Measurements from ENCODE around the gene MAP4K1.
A peak's percentile ranks its signal among the peaks of the same experiment; 100 is the strongest.

The MAP4K1 gene

DNA sequence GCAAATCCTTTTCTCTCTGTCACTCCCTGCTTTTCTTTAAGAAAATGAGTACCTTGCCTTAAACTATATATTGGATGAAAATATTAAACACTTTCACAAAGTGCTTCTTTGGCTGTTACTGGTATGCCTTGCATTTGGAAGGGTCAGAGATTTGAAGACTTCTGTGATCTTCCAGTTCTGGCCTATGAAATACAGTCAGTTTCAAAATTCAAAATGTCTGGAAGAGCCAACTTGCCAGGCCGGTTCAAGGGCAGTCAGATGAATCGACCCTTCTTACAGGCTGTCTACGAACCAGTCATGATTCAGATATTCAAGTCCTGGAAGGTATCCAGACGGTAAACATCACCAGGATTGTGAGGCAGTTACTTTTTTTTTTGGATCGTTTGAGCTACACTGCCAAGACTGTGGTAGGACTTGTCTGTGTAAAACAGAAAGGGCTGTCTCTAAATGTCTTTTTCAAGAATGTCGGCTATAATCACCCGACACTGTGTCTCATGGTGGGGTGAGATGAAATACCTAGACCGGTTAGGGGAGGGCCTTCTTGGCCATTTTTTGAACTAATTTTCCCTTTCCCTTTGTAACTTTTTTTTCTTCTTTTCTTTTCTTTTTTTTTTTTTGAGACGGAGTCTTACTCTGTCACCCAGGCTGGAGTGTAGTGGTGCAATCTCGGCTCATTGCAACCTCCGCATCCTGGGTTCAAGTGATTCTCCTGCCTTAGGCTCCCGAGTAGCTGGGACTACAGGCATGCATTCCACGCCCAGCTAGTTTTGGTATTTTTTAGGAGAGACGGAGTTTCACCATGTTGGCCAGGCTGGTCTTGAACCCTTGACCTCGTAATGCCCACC, 40.9 kb upstream of the MAP4K1 start:
- H2AFZ ChIP-seq (ENCODE audit: low read depth, low read length), result no peak overlapping the region
- no peak overlapping the region for H3K4me3 ChIP-seq (ENCODE audit: low read length)
- H3K36me3 ChIP-seq (ENCODE audit: insufficient read depth, low read length), result peaks cover 2% of the 10 kb centered on the region
- H3K27me3 ChIP-seq (ENCODE audit: insufficient read depth, low read length), result no peaks in the 10 kb centered on the region
- no peaks in the 10 kb centered on the region for H3K9me3 ChIP-seq (ENCODE audit: low read length)
- peaks cover 19% of the 10 kb centered on the region for H3K4me1 ChIP-seq (ENCODE audit: insufficient read depth, low read length)

DNA sequence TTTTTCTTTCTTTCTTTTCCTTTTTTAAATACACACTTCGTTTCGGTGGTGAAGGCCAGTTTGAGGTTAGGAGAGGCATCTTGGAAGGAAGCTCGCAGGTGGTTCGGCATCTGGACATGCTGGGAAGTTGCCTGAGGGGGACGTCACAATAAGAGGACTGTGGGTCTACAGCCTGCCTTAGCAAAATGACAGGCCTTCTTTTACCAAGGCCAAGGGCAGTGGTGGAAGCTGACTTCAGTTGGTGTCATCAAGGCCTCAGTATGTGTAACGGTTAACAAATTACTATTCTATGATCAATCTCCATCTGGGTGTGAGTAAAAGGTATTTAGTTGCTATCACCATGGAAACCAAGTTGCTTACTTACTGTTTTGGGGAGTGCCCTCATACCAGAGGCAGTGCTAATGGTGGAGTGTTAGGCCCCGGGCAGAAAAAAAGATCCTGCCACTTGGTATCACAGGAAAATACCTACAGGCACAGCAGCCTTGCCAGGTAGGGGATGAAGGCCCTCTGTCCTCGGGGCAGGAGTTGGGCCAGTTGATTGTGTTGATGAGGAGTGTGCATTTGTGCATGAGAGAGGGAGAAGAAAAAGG, 40.0 kb upstream of the MAP4K1 start:
- no peaks in the 10 kb centered on the region for H3K27me3 ChIP-seq (ENCODE audit: insufficient read depth, low read length)
- no peaks in the 10 kb centered on the region for H3K9me3 ChIP-seq (ENCODE audit: low read length)
- H2AFZ ChIP-seq (ENCODE audit: low read depth, low read length), result no peak overlapping the region
- H3K4me3 ChIP-seq (ENCODE audit: low read length), result no peak overlapping the region
- H3K36me3 ChIP-seq (ENCODE audit: insufficient read depth, low read length), result peaks cover 2% of the 10 kb centered on the region
- H3K4me1 ChIP-seq (ENCODE audit: insufficient read depth, low read length), result peaks cover 18% of the 10 kb centered on the region

DNA sequence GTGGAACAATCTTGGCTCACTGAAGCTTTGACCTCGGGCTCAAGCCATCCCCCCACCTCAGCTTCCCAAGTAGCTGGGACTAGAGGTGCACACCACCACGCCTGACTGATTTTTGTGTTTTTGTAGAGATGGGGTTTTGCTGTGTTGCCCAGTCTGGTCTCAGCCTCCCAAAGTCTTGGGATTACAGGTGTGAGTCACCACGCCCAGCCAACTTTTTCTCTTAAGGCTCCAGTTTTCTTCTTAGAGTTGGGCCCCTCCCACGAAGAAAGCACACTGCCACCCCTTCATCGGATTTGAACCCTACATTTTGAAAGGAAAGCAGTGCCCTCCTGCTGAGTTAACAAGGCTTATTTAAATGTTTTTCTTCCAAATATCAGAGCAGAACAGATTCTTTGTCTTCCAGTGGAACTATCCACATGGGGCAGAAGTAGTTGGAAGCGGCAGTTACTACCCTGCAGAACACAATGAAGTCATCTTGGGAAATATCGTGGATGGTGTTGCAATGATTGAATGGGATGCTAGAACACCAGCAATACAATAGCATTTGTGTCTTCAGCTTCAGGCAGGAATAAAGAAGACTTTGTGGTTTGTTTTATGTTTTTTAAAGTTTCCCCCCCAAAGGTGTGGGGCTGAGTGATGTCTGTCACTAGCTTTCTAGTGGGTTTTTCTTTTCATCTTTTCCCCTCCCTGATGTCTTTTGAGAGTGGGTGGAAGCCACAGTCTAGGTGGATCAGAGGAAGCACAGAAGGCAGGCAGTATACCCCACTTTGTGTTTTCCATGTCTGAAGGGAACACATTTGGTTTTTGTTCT, 38.6 kb upstream of the MAP4K1 start:
- Histone ChIP-seq H3K4me3 (ENCODE audit: low read length) (no peak overlapping the region), H2AFZ (ENCODE audit: low read depth, low read length) (no peak overlapping the region), H3K4me1 (ENCODE audit: insufficient read depth, low read length) (peaks cover 15% of the 10 kb centered on the region), H3K36me3 (ENCODE audit: insufficient read depth, low read length) (peaks cover 2% of the 10 kb centered on the region), H3K27me3 (ENCODE audit: insufficient read depth, low read length) (no peaks in the 10 kb centered on the region), H3K9me3 (ENCODE audit: low read length) (no peaks in the 10 kb centered on the region)

DNA sequence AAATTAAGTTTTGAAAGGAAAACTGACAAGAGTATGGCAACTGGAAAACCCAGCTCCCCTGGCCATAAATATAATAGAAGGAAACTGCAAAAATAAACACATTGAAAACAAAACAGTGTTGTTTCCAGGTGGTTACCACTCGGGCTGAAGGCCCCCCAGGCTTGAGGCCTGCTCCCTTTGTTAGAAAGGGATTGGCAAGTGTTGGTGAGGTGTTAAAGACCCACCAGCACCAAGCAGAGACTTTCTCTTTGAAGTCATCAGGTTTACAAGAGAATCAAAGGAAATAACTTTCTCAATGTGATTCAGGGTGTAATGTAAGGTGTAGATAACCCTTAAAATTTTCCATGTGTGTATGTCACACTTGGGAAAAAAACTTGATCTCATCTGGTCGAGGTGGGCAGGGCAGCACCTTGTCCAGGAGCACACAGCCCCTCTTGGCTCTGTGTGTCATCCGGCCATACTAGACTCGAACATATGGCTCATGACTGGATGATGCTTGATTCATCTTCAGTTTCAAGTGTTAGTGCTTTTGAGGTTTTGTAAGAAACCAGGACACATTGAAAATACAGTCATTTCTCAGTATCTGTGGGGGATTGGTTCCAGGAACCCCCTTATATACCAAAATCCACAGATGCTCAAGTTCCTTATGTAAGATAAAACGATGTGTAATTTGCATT, 37.5 kb upstream of the MAP4K1 start:
- H3K9me3 ChIP-seq (ENCODE audit: low read length), result no peaks in the 10 kb centered on the region
- H3K36me3 ChIP-seq (ENCODE audit: insufficient read depth, low read length), result no peaks in the 10 kb centered on the region
- no peaks in the 10 kb centered on the region for H3K27me3 ChIP-seq (ENCODE audit: insufficient read depth, low read length)
- no peak overlapping the region for H3K4me3 ChIP-seq (ENCODE audit: low read length)
- H3K4me1 ChIP-seq (ENCODE audit: insufficient read depth, low read length), result peaks cover 15% of the 10 kb centered on the region
- no peak overlapping the region for H2AFZ ChIP-seq (ENCODE audit: low read depth, low read length)

DNA sequence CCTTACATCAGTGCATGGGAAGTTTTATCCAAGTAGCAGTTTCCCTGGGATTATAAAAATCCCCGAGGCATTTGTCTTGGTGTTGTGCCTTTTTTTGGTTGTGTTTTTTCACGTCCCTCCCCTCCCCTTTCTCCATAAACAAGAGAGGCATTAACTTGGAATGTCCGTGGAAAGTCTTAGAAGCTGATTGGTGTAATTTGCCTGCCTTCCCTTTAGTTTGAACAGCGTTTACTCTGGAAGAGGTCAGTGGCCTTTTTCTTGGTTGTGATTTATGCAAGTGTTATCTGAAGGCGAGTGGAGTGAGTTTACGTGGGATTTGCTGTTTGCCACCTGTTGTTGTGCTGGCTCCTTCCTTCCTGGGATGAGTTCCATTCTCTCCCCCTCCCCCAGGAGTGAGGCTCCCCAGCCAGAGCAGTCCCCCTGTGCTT, 36.9 kb upstream of the MAP4K1 start:
- no peaks in the 10 kb centered on the region for H3K9me3 ChIP-seq (ENCODE audit: low read length)
- H3K36me3 ChIP-seq (ENCODE audit: insufficient read depth, low read length), result no peaks in the 10 kb centered on the region
- H3K27me3 ChIP-seq (ENCODE audit: insufficient read depth, low read length), result no peaks in the 10 kb centered on the region
- peaks cover 21% of the 10 kb centered on the region for H3K4me1 ChIP-seq (ENCODE audit: insufficient read depth, low read length)
- H3K4me3 ChIP-seq (ENCODE audit: low read length), result no peak overlapping the region
- no peak overlapping the region for H2AFZ ChIP-seq (ENCODE audit: low read depth, low read length)

DNA sequence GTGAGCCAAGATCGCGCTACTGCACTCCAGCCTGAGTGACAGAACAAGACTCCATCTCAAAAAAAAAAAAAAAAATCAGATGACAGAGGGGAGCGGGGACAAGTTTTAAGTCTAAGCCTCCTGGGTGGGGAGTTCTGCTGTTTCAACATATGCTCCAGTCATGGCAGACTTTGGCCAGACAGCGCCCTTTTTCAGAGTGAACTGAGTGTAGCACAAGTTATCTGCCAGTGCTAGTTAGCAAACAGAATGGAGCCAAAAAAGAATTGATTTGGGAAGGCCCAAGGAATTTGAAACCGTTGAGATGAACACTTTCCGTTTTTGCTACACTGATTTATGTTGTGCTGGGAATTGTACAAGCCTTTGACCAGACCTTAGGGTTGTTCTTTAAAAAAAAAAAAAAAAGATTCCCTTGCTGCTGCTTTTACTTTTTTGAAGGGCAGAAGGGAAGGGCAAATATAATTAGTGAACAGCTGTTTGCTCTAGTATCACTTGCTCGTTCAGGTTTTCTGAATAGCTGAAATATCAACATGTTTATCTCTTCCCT, 35.3 kb upstream of the MAP4K1 start:
- H2AFZ ChIP-seq (ENCODE audit: low read depth, low read length), result no peak overlapping the region
- no peak overlapping the region for H3K4me3 ChIP-seq (ENCODE audit: low read length)
- H3K27me3 ChIP-seq (ENCODE audit: insufficient read depth, low read length), result no peaks in the 10 kb centered on the region
- H3K4me1 ChIP-seq (ENCODE audit: insufficient read depth, low read length), result peaks cover 26% of the 10 kb centered on the region
- no peaks in the 10 kb centered on the region for H3K9me3 ChIP-seq (ENCODE audit: low read length)
- no peaks in the 10 kb centered on the region for H3K36me3 ChIP-seq (ENCODE audit: insufficient read depth, low read length)

DNA sequence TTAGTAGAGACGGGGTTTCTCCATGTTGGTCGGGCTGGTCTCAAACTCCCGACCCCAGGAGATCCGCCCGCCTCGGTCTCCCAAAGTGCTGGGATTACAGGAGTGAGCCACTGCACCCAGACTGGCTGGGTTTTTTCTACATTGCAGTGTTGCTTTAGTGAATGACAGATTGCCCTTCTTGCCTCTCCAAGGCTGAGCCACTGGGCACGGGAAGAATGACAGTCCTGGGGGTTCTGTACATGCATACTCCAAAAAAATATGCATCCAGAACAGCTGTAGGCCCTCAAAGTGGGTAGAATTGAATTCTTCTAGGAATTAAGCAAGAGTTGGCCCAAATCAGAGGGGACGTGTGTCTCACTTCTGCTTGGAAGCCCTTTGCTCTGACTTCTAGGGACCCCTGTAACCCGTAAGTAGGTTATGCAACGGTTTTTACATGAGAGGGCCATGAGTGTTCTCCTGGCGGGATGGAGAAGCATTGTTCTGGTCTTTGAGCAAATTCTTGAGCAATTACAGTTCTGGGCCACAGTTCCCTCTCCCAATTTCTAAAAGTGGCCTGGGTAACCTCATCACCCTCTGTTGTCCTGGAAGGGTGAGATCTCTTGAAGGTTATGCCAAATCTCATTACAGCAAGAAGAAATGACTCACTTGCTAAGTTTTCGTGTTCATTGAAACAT, 33.3 kb upstream of the MAP4K1 start:
- peaks cover 19% of the 10 kb centered on the region for H3K4me1 ChIP-seq (ENCODE audit: insufficient read depth, low read length)
- no peaks in the 10 kb centered on the region for H3K27me3 ChIP-seq (ENCODE audit: insufficient read depth, low read length)
- H3K36me3 ChIP-seq (ENCODE audit: insufficient read depth, low read length), result no peaks in the 10 kb centered on the region
- H3K4me3 ChIP-seq (ENCODE audit: low read length), result no peak overlapping the region
- H3K9me3 ChIP-seq (ENCODE audit: low read length), result no peaks in the 10 kb centered on the region
- H2AFZ ChIP-seq (ENCODE audit: low read depth, low read length), result no peak overlapping the region

DNA sequence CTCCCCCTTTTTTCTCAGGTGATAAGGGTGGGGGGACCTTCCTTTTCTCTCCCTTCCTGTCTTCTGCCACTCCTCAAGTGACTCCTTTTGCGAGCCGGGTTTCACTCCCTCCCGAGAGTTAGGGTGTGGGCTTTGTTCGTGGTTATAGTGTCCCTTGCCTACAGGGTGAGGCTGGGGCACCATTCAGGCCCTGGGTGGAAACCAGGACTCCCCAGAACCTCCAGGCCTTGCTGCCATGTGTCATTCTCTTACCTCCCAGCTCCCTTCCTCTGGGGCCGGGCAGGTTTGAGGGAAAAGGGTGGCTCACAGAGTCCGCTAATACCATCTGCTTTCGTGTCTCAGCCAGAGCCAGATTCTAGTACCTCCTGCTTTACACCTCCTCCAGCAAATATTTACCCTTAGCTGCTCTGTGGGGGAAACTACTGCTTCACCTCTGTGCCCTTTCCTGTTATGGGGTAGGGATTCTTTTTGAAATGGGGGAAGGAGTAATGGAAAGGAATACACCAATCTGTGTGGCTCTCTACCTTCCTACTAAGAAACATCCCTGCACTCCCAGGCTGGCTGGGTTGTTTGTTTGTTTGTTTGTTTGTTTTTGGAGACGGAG, 32.5 kb upstream of the MAP4K1 start:
- H3K9me3 ChIP-seq (ENCODE audit: low read length), result no peaks in the 10 kb centered on the region
- H3K27me3 ChIP-seq (ENCODE audit: insufficient read depth, low read length), result no peaks in the 10 kb centered on the region
- H2AFZ ChIP-seq (ENCODE audit: low read depth, low read length), result no peak overlapping the region
- H3K4me3 ChIP-seq (ENCODE audit: low read length), result peak overlapping the region; percentile 99
- H3K36me3 ChIP-seq (ENCODE audit: insufficient read depth, low read length), result no peaks in the 10 kb centered on the region
- H3K4me1 ChIP-seq (ENCODE audit: insufficient read depth, low read length), result peaks cover 19% of the 10 kb centered on the region

DNA sequence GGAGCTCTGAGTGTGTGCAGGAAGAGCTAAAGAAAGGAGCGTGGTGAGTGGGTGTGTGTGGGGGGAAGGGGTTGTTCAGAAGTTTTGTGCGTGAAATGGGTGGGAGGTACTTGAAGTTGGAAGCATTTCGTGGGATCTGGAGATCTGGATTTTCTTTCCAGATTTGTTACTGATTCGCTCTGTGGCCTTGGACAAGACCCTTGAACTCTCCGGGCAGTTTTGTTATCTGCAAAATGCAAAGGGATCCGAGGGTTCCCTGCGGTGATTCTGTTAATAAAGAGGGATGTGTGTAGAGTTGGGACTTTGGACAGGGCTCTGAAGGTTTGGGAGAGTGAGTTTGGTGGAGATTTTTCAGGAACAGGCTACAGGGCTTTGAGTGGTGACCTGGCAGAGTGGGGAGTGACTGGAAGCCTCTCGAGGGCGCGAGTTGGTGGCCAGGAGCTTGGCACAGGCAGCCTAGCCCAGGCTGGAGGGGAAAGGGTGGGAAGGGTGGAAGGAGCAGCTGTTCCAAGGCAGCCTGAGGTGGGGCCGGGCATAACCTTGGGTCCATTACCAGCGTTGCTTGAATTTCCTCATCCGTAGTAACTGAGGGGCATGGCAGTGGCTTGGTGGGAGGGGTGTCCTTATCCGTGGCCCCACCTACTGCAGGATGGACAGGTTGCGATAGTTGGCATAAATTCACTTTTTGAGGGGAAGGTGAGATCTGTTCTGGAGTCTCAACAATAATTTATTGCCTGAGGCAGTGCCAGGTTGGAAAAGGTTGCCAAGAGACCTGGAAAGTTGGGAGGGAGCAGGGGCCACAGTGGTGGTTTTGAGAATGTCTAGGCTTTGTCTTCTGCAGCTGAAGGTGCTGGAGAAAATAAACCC, 31.8 kb upstream of the MAP4K1 start:
- H3K36me3 ChIP-seq (ENCODE audit: insufficient read depth, low read length), result no peaks in the 10 kb centered on the region
- peak overlapping the region; percentile 99 for H3K4me3 ChIP-seq (ENCODE audit: low read length)
- H3K9me3 ChIP-seq (ENCODE audit: low read length), result no peaks in the 10 kb centered on the region
- no peaks in the 10 kb centered on the region for H3K27me3 ChIP-seq (ENCODE audit: insufficient read depth, low read length)
- peaks cover 17% of the 10 kb centered on the region for H3K4me1 ChIP-seq (ENCODE audit: insufficient read depth, low read length)
- no peak overlapping the region for H2AFZ ChIP-seq (ENCODE audit: low read depth, low read length)

DNA sequence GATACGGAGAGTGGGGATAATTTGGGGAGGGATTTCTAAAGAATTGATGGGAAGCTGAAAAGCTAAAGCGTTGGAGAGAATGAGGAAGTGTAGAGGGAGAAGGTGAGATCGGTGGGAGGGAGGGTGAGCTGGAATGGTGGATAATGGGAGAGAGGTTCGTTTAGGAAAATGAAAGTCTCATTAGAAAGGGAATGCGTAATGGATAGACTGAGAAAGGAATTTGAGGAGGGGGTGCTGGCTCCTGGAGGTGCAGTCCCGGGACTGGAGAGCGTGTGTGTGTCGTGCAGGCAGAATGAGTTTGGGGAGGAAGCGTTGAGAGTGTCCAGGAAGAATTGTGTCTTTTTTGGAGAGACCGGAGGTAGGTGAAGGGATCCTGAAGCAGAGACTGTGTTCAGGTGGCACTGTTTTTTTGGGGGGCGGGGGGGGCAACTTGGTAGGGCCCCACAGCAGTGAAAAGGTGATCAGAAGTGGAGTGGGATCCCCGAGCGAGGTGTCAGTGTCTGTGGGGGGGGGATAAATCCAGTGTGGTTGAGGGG, 31.1 kb upstream of the MAP4K1 start:
- Histone ChIP-seq H3K27me3 (ENCODE audit: insufficient read depth, low read length) (no peaks in the 10 kb centered on the region), H3K4me3 (ENCODE audit: low read length) (peak overlapping the region; percentile 99), H3K4me1 (ENCODE audit: insufficient read depth, low read length) (peaks cover 17% of the 10 kb centered on the region), H2AFZ (ENCODE audit: low read depth, low read length) (no peak overlapping the region), H3K36me3 (ENCODE audit: insufficient read depth, low read length) (no peaks in the 10 kb centered on the region), H3K9me3 (ENCODE audit: low read length) (no peaks in the 10 kb centered on the region)
